SJCRH30 (cell line): ENCODE results near the gene RGCC. TPM values are rescaled to one million over a fixed set of nuclear protein-coding genes. Genes with fewer than 3 reads are reported as not detected.
A peak's percentile ranks its signal among the peaks of the same experiment; 100 is the strongest.
"Not testable (repeated sequence)": the region's sequence is repeated elsewhere in the genome, so short reads cannot be mapped to it uniquely, and the experiment has no call there.

Experiments
- DNase-seq, 2 experiments: peaks; one replicate each; pipeline ENCODE4 v3.0.0-alpha.2; 2015 to 2020
- H3K27ac ChIP-seq: fragments of 250-450 bp; sonication (Bioruptor Pico); 2 replicates; pipeline ENCODE4 v1.5.1; 2020; ENCODE audit warnings: mild to moderate bottlenecking, moderate library complexity
- H3K27me3 ChIP-seq: fragments of 250-450 bp; sonication (Bioruptor Pico); 2 replicates; pipeline ENCODE4 v1.5.1; 2020; ENCODE audit warnings: mild to moderate bottlenecking, moderate library complexity
- H3K36me3 ChIP-seq: fragments of 250-450 bp; sonication (Bioruptor Pico); 2 replicates; pipeline ENCODE4 v1.5.1; 2020; ENCODE audit warnings: mild to moderate bottlenecking, moderate library complexity
- H3K4me1 ChIP-seq: fragments of 250-450 bp; sonication (Bioruptor Pico); 2 replicates; pipeline ENCODE4 v1.5.1; 2020; ENCODE audit warnings: mild to moderate bottlenecking, moderate library complexity
- H3K4me3 ChIP-seq: fragments of 250-450 bp; sonication (Bioruptor Pico); 2 replicates; pipeline ENCODE4 v1.5.1; 2020; ENCODE audit warnings: mild to moderate bottlenecking, moderate library complexity
- H3K9me3 ChIP-seq: fragments of 250-450 bp; sonication (Bioruptor Pico); replicated peaks from 2 replicates; pipeline ENCODE4 v1.5.1; 2020; ENCODE audit warnings: mild to moderate bottlenecking, moderate library complexity
- total RNA-seq: library from RNA; depleted of rRNA; stranded (reverse); fragments of >200 nt; shearing (Covaris generic); gene quantifications from 2 replicates; pipeline ENCODE4 v1.2.3, GENCODE V29; 2014; rRNA removed

The RGCC gene, protein sequence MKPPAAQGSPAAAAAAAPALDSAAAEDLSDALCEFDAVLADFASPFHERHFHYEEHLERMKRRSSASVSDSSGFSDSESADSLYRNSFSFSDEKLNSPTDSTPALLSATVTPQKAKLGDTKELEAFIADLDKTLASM
- total RNA-seq, result not detected in 2 replicates

DNA sequence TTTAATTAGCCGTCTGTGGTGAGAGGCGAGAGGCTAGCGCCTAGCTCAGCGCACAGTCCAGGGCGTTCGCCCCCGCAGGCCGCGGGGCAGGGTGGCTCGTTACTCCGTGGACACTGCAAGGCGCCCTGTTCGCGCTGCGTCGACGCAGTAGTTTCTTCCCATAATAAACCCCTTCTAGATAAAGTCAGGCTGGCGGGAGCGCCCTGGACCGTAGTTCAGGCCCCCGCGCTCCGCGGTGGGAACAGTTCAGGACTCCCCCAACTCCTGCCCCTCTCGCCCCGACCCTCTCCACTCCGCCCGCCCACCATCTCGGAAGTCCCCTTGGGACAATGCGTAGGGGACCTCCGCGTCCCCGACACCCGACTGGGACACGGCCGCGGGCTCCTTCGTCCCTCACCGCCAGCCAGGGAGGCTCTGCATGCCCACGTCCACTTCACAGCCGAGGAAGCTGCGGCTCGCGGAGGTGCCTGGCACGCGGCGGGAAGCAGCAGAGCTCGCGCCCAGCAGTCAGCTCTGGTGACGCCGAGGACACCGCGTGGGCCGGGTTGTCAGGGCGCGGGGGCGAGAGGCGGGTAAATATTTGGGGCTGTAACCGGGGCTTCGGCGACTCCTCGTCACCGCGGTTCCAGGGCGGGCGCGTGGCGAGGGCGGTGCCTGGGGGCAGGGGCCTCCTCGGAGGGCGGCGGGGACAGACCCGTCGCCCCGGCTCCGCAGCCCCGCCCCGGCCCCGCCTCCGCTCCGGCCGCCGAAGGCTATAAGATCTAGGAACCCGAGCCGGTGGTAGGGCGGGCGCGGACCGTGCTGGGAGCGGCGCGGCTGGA lies at the start of gene RGCC:
Gene RGCC, plus strand, starts transcription at position 783 of the 821 bp plus-strand sequence. CDS start 158 bp downstream, outside the sequence.
- no peaks in the 10 kb centered on the region for H3K36me3 ChIP-seq
- H3K9me3 ChIP-seq, result no peaks in the 10 kb centered on the region
- H3K4me1 ChIP-seq, result no peaks in the 10 kb centered on the region
- DNase-seq, result no peak
- no peak within 1 kb of the TSS for H3K27ac ChIP-seq
- no peaks in the 10 kb centered on the region for H3K27me3 ChIP-seq
- no peak within 1 kb of the TSS for H3K4me3 ChIP-seq

DNA sequence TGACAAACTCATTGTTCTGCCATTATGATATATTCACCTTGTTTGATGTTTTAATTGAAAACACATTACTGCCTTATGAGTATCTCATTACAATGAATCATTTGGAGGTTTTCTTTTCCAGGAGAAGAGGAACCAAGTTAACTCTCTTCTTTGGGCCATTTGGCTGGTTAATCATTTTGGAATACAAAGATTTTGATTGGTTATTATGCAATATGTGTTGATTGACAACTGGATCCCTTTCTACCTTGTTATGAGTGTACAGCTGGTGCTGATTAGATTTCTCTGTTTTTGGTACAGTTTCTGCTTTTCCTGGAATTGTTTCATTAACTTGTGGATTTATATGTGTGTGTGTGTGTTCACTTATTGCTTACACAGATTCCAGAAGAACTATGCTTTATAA lies 49.2 kb upstream of the RGCC start:
- Histone ChIP-seq H3K4me1 (no peaks in the 10 kb centered on the region), H3K27ac (no peak overlapping the region), H3K27me3 (no peaks in the 10 kb centered on the region), H3K36me3 (no peaks in the 10 kb centered on the region), H3K4me3 (no peak overlapping the region), H3K9me3 (no peaks in the 10 kb centered on the region)
- no peak for DNase-seq

DNA sequence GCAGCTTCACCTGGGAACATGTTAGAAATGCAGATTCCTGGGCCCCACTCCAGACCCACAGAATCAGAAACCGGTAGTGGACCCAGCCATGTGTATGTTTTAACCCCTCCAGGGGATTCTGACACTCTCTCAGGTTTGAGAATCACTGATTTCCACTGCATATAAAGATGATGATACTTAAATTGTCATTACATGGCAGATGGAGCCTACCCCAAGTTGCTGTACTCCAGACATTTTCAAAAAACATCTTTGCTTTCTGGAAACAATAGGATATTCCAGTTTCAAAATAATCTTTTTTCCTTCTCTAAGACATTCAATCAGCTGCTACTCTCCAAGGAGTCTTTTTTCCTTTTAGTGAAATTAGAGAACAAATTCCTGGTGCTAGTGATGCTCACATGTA lies 48.6 kb upstream of the RGCC start:
- Histone ChIP-seq H3K36me3 (no peaks in the 10 kb centered on the region), H3K4me3 (no peak overlapping the region), H3K9me3 (no peaks in the 10 kb centered on the region), H3K27me3 (no peaks in the 10 kb centered on the region), H3K27ac (no peak overlapping the region), H3K4me1 (no peaks in the 10 kb centered on the region)
- DNase-seq, result no peak

DNA sequence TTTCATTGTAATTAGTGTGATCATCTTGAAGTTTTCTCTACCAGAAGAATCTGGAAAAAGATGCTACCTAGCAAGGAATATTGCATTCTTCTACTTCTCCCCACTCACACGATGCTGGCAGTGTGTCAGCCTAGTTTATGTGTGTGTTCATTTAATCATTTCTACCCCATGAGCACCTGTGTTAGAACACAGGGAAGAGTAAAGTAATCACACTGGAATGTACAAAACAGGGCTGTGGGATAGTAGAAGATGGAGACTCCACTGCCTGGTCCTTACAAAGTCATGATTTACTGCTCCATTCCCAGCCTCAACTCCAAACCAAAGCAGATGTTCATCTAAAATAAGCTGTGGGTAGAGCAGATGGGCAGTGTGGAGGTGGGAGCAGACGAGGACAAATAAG lies 47.7 kb upstream of the RGCC start:
- no peak for DNase-seq
- H3K4me1 ChIP-seq, result no peaks in the 10 kb centered on the region
- H3K36me3 ChIP-seq, result no peaks in the 10 kb centered on the region
- no peak overlapping the region for H3K27ac ChIP-seq
- H3K27me3 ChIP-seq, result no peaks in the 10 kb centered on the region
- no peaks in the 10 kb centered on the region for H3K9me3 ChIP-seq
- no peak overlapping the region for H3K4me3 ChIP-seq

DNA sequence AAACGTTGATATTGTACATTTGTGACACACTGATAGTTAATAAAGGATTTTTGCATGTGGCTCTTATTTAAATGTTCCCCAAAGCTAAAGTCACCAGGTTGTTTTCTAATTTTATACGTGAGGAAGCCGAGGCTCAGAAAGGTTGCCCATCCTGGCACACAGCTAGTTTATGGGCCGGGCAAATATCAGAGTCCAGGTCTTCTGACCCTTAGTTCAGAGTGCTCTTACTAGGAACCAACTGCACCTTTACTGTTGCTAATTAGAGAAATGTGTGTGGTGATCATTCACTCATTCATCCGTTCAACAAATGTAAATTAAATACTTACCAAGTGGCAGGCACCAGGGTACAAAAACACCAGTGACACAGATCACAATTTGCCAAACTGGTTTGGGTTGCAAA lies 46.3 kb upstream of the RGCC start:
- no peak for DNase-seq
- H3K27ac ChIP-seq, result no peak overlapping the region
- H3K9me3 ChIP-seq, result no peaks in the 10 kb centered on the region
- H3K4me1 ChIP-seq, result no peaks in the 10 kb centered on the region
- H3K27me3 ChIP-seq, result no peaks in the 10 kb centered on the region
- H3K36me3 ChIP-seq, result no peaks in the 10 kb centered on the region
- no peak overlapping the region for H3K4me3 ChIP-seq

DNA sequence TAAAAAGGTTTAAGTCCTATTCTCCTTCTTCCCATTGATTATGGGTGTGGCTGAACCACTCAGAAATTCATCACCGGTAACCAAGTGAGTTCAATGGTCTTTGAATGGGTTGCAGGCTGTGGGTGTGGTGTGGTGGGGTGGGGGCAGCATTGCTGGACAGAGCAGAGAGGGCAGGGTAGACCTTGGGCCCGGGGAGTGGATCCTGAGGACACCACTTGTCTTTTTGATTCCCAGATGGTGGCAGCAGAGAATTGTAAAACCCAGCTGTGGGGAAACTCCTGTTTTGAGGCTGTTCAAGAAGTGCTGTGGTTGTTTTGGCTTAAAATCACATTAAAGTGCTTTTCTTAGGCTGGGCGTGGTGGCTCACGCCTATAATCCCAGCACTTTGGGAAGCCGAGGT lies 45.8 kb upstream of the RGCC start:
- H3K4me3 ChIP-seq, result no peak overlapping the region
- no peaks in the 10 kb centered on the region for H3K4me1 ChIP-seq
- no peak overlapping the region for H3K27ac ChIP-seq
- H3K9me3 ChIP-seq, result no peaks in the 10 kb centered on the region
- H3K36me3 ChIP-seq, result no peaks in the 10 kb centered on the region
- H3K27me3 ChIP-seq, result no peaks in the 10 kb centered on the region
- DNase-seq, result peak; percentile 33 to 62

DNA sequence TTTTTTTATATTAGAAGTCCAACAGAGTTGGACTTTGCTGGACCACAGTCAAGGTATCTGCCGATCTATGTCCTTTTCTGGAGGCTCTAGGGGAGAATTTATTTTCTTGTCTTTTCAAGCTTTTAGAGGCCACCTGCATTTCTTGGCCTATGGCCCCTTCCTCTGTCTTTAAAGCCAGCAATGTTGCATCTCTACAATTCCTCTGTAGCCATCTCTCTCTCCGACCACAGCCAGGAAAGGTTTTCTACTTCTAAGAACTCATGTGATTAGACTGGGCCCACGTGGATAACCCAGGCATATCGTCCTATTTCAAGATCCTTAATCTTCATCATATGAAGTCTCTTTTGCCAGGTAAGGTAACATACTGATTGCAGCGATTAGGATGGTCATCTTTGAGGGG lies 43.5 kb upstream of the RGCC start:
- Histone ChIP-seq H3K27ac (no peak overlapping the region), H3K4me1 (peaks cover 4% of the 10 kb centered on the region), H3K4me3 (no peak overlapping the region), H3K27me3 (no peaks in the 10 kb centered on the region), H3K9me3 (no peaks in the 10 kb centered on the region), H3K36me3 (no peaks in the 10 kb centered on the region)
- DNase-seq, result no peak

DNA sequence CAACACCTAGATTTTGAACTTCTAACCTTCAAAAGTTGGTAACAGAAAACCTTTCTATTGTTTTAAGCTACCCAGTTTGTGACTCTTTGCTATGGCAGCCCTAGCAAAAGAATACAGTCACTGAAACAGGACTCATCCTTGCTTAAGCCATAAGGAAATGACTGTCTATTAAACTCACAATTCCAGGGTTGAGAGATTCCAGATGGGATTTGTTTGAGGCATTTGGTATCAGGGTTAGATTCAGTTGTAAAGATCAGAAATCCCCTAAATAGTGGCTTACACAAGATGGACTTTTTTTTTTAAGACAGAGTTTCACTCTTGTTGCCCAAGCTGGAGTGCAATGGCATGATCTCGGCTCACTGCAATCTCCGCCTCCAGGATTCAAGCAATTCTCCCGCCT lies 41.1 kb upstream of the RGCC start:
- H3K36me3 ChIP-seq, result no peaks in the 10 kb centered on the region
- no peaks in the 10 kb centered on the region for H3K9me3 ChIP-seq
- DNase-seq, result no peak
- no peaks in the 10 kb centered on the region for H3K27me3 ChIP-seq
- H3K4me3 ChIP-seq, result no peak overlapping the region
- peaks cover 4% of the 10 kb centered on the region for H3K4me1 ChIP-seq
- no peak overlapping the region for H3K27ac ChIP-seq

DNA sequence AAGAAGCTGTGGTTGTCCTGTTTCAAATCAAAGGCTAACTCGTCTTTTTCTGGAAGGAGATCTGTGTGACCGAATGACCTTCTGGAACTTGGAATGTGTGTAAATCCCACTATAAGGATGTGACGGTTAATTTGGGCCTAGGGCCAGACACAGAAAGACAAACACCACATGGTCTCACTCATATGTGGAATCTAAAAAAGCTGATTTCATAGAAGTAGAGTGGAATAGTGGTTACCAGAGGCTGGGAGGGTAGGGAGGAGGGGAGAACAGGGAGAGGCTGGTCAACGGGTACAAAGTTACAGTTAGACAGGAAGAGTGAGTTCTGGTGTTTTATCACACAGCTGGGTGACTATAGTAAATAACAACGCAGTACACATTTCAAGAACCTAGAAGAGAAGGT lies 39.3 kb upstream of the RGCC start:
- no peak overlapping the region for H3K27ac ChIP-seq

DNA sequence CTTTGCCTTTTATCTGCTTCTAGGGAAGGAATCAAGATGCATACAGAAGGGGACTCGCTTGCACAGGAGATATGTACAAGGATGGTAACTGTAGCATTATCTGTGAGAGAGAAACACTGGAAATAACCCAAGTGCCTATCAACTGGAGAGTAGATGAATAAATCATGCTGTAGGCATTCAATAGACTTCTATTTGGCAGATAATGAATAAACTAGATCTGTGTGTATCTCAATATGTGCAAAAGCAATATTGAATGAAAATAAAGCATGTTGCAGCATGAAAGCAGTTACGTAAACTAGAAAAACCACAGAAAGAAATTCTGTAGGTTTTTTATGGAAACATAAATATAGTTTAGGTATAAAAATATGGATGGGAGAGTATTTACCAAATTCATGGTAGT lies 38.6 kb upstream of the RGCC start:
- no peak for DNase-seq
- H3K4me1 ChIP-seq, result peaks cover 4% of the 10 kb centered on the region
- H3K27me3 ChIP-seq, result no peaks in the 10 kb centered on the region
- no peaks in the 10 kb centered on the region for H3K9me3 ChIP-seq
- no peaks in the 10 kb centered on the region for H3K36me3 ChIP-seq
- H3K4me3 ChIP-seq, result no peak overlapping the region
- no peak overlapping the region for H3K27ac ChIP-seq

More for the DNA sequence above, 39.3 kb upstream of the RGCC start:
- Histone ChIP-seq H3K4me3 (no peak overlapping the region), H3K4me1 (peaks cover 4% of the 10 kb centered on the region), H3K27me3 (no peaks in the 10 kb centered on the region), H3K9me3 (no peaks in the 10 kb centered on the region), H3K36me3 (no peaks in the 10 kb centered on the region)
- peak in 1 of 2 experiments; percentile 33 for DNase-seq

DNA sequence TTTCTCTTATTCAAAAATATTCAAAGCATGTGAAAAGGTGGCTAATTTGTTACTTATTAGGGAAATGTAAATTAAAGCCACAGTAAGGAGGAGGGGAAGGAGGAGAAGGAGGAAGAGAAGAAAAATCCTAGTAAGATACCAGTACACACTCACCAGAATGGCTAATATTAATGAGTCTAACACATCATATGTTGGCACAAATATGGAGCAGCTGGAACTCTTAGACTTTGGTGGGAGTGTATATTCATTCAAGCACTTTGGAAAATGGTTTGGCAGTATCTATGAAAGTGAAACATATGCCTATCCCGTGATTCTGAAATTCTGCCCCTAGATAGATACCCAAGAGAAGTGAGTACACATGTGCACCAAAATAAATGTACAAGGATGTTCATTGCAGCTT lies 38.1 kb upstream of the RGCC start:
- H3K27me3 ChIP-seq, result no peaks in the 10 kb centered on the region
- DNase-seq, result no peak
- H3K27ac ChIP-seq, result no peak overlapping the region
- H3K9me3 ChIP-seq, result no peaks in the 10 kb centered on the region
- no peak overlapping the region for H3K4me3 ChIP-seq
- no peaks in the 10 kb centered on the region for H3K36me3 ChIP-seq
- H3K4me1 ChIP-seq, result peaks cover 4% of the 10 kb centered on the region

DNA sequence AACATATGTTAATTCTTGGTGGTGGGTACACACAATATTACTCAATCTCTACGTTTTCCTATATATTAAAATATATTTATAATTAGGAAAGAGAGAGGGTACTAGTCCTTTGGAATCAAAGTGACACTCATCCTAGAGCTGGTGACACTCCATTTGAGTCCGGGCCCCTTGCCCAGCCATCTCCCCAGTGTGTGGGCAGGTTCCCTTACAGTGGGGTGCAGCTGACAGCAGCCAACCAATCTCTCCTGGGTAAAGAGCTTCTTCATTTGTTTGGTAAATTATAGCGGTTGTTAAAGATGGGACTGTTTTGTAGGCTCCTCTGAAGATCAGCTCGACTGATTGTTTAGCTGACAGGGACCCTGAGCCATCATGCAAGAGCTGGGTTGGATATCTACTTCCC lies 37.2 kb upstream of the RGCC start:
- H3K27me3 ChIP-seq, result no peaks in the 10 kb centered on the region
- H3K9me3 ChIP-seq, result no peaks in the 10 kb centered on the region
- H3K4me1 ChIP-seq, result peaks cover 4% of the 10 kb centered on the region
- DNase-seq, result no peak
- H3K27ac ChIP-seq, result no peak overlapping the region
- H3K36me3 ChIP-seq, result no peaks in the 10 kb centered on the region
- no peak overlapping the region for H3K4me3 ChIP-seq

DNA sequence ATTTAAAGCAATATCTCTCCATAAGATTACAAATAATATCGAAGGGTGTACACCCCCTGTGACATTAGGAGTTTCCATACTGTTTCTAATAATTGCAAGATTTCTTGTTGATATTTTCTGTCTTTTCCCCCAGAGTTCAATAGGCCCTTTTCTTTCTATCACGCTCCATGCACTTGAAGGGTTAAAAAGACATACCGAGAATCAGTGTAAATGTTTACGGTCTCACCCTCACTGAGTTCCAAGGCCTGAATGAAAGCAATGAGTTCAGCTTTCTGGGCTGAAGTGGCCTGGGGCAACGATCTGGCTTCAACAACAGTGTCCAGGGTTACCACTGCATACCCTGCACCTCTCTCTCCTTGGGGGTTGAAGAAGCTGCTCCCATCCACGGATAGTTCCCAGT lies 36.0 kb upstream of the RGCC start:
- not testable (repeated sequence) for H3K36me3 ChIP-seq, H3K27ac ChIP-seq, H3K4me3 ChIP-seq, H3K27me3 ChIP-seq, H3K9me3 ChIP-seq, DNase-seq, H3K4me1 ChIP-seq

DNA sequence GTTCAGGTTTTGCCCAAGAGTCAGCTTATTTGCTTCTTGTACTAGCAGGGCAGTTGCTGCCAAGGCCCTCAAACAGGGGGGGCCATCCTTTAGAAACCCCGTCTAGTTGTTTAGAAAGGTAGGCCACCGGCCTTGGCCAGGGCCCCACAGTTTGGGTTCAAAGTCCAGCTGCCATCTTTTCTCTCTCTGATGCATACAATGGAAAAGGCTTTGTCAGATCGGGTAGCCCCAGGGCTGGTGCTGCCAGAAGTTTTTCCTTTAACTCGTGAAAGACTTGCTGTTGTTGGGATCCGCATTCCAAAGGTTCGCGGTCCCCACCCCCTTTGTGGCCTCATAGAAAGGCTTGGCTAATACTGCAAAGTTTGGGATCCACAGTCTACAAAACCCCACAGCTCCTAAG lies 35.4 kb upstream of the RGCC start:
- not testable (repeated sequence) for H3K4me3 ChIP-seq, H3K4me1 ChIP-seq, H3K36me3 ChIP-seq, H3K27me3 ChIP-seq, H3K27ac ChIP-seq, DNase-seq, H3K9me3 ChIP-seq

DNA sequence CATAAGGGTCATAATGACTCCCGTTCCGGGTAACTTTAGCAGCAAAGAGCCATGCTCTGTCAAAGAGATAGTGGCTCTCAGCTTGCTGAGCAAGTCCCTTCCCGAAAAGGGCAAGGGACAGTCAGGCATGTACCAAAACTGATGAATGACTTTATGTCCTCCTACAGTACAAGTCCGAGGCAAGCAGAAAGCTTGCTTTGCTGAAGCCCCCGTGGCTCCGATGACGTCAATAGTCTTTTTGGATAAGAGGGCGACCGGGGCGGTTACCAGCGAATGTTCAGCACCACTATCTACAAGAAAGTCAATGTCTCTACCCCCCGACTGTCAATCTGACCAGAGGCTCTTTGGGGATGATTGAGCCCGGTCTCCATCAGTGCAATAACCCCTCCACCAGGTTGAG lies 34.1 kb upstream of the RGCC start:
- not testable (repeated sequence) for H3K9me3 ChIP-seq, H3K36me3 ChIP-seq, H3K27me3 ChIP-seq, H3K4me1 ChIP-seq, DNase-seq, H3K27ac ChIP-seq, H3K4me3 ChIP-seq

DNA sequence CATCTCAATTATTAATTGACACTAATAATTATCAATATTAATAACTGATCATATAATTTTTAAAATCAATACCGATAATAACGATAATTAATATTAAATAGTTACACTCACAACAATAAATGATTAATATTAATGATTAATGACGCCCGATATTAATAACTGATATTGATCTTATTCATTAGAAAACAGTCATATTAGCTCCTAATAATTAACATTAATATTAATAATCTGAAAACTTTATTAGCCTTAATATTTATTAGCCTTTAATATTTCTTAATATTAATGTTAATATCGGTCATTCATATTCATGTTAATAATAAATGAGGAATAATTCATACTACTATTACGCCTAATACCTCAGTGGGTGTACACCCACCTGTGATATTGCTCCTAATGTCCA lies 32.7 kb upstream of the RGCC start:
- not testable (repeated sequence) for DNase-seq, H3K9me3 ChIP-seq, H3K4me3 ChIP-seq, H3K36me3 ChIP-seq, H3K4me1 ChIP-seq, H3K27me3 ChIP-seq, H3K27ac ChIP-seq
